ENCODE data around the gene TFAP2E.

Gene TFAP2E

GRCh38 chr1:35640380-35641232 lies 67.5 kb downstream of the TFAP2E start:
- TF ChIP-seq SIN3A (IDR thresholded peaks at IDR 0.05; ENCODE audit: borderline replicate concordance, insufficient read depth, low read length) (no peak), FOXP2 (optimal IDR thresholded peaks at IDR 0.05; ENCODE audit: borderline replicate concordance, extremely low read depth, extremely low read length, insufficient read depth) (no peak), POLR2AphosphoS5 (IDR thresholded peaks at IDR 0.05; ENCODE audit: low read depth, low read length) (no peak), TAF1 (IDR thresholded peaks at IDR 0.05; ENCODE audit: borderline replicate concordance, insufficient read depth, low read length) (no peak), REST (IDR thresholded peaks at IDR 0.05; ENCODE audit: insufficient read depth in 1 of 2, low read depth in 2 of 2, low read length in 2 of 2) (no peak)

- TF ChIP-seq POLR2AphosphoS5 (IDR thresholded peaks at IDR 0.05; ENCODE audit: low read depth, low read length) (peak; percentile 94), REST (IDR thresholded peaks at IDR 0.05; ENCODE audit: insufficient read depth in 1 of 2, low read depth in 2 of 2, low read length in 2 of 2) (no peak), FOXP2 (optimal IDR thresholded peaks at IDR 0.05; ENCODE audit: borderline replicate concordance, extremely low read depth, extremely low read length, insufficient read depth) (peak; percentile 60), SIN3A (IDR thresholded peaks at IDR 0.05; ENCODE audit: borderline replicate concordance, insufficient read depth, low read length) (no peak), TAF1 (IDR thresholded peaks at IDR 0.05; ENCODE audit: borderline replicate concordance, insufficient read depth, low read length) (peak; percentile 86)
Observed at GRCh38 chr1:35641233-35641866, 68.2 kb downstream of the TFAP2E start, which contains the start of gene PSMB2. TSS of gene PSMB2 (minus strand) at chr1:35641526. CDS start at chr1:35641432, 94 bp downstream.

- no peak for TF ChIP-seq REST (IDR thresholded peaks at IDR 0.05; ENCODE audit: insufficient read depth in 1 of 2, low read depth in 2 of 2, low read length in 2 of 2)
- TF ChIP-seq FOXP2 (optimal IDR thresholded peaks at IDR 0.05; ENCODE audit: borderline replicate concordance, extremely low read depth, extremely low read length, insufficient read depth): no peak
- TF ChIP-seq SIN3A (IDR thresholded peaks at IDR 0.05; ENCODE audit: borderline replicate concordance, insufficient read depth, low read length): no peak
- no peak for TF ChIP-seq TAF1 (IDR thresholded peaks at IDR 0.05; ENCODE audit: borderline replicate concordance, insufficient read depth, low read length)
- TF ChIP-seq POLR2AphosphoS5 (IDR thresholded peaks at IDR 0.05; ENCODE audit: low read depth, low read length): no peak
Observed at GRCh38 chr1:35642471-35642955, 69.4 kb downstream of the TFAP2E start.

- TF ChIP-seq SIN3A (IDR thresholded peaks at IDR 0.05; ENCODE audit: borderline replicate concordance, insufficient read depth, low read length) (no peak), TAF1 (IDR thresholded peaks at IDR 0.05; ENCODE audit: borderline replicate concordance, insufficient read depth, low read length) (no peak), POLR2AphosphoS5 (IDR thresholded peaks at IDR 0.05; ENCODE audit: low read depth, low read length) (no peak), REST (IDR thresholded peaks at IDR 0.05; ENCODE audit: insufficient read depth in 1 of 2, low read depth in 2 of 2, low read length in 2 of 2) (no peak), FOXP2 (optimal IDR thresholded peaks at IDR 0.05; ENCODE audit: borderline replicate concordance, extremely low read depth, extremely low read length, insufficient read depth) (no peak)
Observed at GRCh38 chr1:35644204-35644603, 71.1 kb downstream of the TFAP2E start.

Data from PFSK-1 (cell line).